ENCODE measurements around the gene PSMD2.

The PSMD2 gene

GRCh38 chr3:184343200-184343876 is 44.3 kb downstream of the PSMD2 start:
- no peak for DNase-seq

GRCh38 chr3:184344579-184345316 is 45.7 kb downstream of the PSMD2 start:
- DNase-seq = no peak

- DNase-seq = peak; percentile 6
Observed at GRCh38 chr3:184345317-184346144, 46.5 kb downstream of the PSMD2 start.

- DNase-seq = no peak
Observed at GRCh38 chr3:184346480-184347190, 47.6 kb downstream of the PSMD2 start.

GRCh38 chr3:184347321-184348056 is 48.4 kb downstream of the PSMD2 start:
- DNase-seq = no peak

GRCh38 chr3:184348057-184348382 is 49.0 kb downstream of the PSMD2 start:
- DNase-seq = no peak

GRCh38 chr3:184349563-184350470 is 50.8 kb downstream of the PSMD2 start:
- DNase-seq = no peak

GRCh38 chr3:184350618-184351017 is 51.6 kb downstream of the PSMD2 start:
- no peak for DNase-seq

GRCh38 chr3:184351511-184352148 is 52.6 kb downstream of the PSMD2 start:
- no peak for DNase-seq

- no peak for DNase-seq
Observed at GRCh38 chr3:184352149-184352785, 53.2 kb downstream of the PSMD2 start.

- no peak for DNase-seq
Observed at GRCh38 chr3:184352897-184353545, 54.0 kb downstream of the PSMD2 start.

GRCh38 chr3:184353546-184353941 is 54.5 kb downstream of the PSMD2 start:
- DNase-seq = no peak

- no peak for DNase-seq
Observed at GRCh38 chr3:184354121-184354728, 55.2 kb downstream of the PSMD2 start.

- no peak for DNase-seq
Observed at GRCh38 chr3:184354754-184355153, 55.7 kb downstream of the PSMD2 start.

GRCh38 chr3:184355261-184356040 is 56.4 kb downstream of the PSMD2 start:
- DNase-seq = no peak

GRCh38 chr3:184357248-184358123 is 58.4 kb downstream of the PSMD2 start:
- no peak for DNase-seq

GRCh38 chr3:184358124-184358767 is 59.2 kb downstream of the PSMD2 start:
- no peak for DNase-seq

Measured in GDM1 (cell line).